Upper lobe of right lung (tissue), 1 donor: ENCODE measurements around the gene ARSA. TPM values are rescaled to one million over a fixed set of nuclear protein-coding genes. Genes with fewer than 3 reads are reported as not detected.
A peak's percentile ranks its signal among the peaks of the same experiment; 100 is the strongest.

Source experiments
- ATAC-seq: fragments of 200-7000 bp; cut with Tn5 transposase; one replicate; pipeline ENCODE4 v1.9.1; 2020; ENCODE audit warnings: mild to moderate bottlenecking, moderate library complexity
- DNase-seq: peaks from one replicate; pipeline ENCODE4 v3.0.0-alpha.2; 2020
- H3K27ac ChIP-seq: fragments of 200-600 bp; one replicate; pipeline ENCODE4 v1.8.0; 2022
- H3K27me3 ChIP-seq: fragments of 200-600 bp; one replicate; pipeline ENCODE4 v1.8.0; 2022; ENCODE audit warnings: mild to moderate bottlenecking
- H3K36me3 ChIP-seq: fragments of 200-600 bp; one replicate; pipeline ENCODE4 v1.8.0; 2022
- H3K4me1 ChIP-seq: fragments of 200-600 bp; one replicate; pipeline ENCODE4 v1.8.0; 2022
- H3K4me3 ChIP-seq: fragments of 200-600 bp; one replicate; pipeline ENCODE4 v1.8.0; 2022; ENCODE audit warnings: mild to moderate bottlenecking
- H3K9me3 ChIP-seq: fragments of 200-600 bp; one replicate; pipeline ENCODE4 v1.8.0; 2022
- intact Hi-C: fragments of 100-400 bp; cut with DNase I; formaldehyde crosslinking; loops from one replicate; pipeline ENCODE4 v1.11.0; 2022
- long read RNA-seq: library from polyadenylated mRNA; unstranded; transcript quantifications from one replicate; pipeline ENCODE4 v2.0.0, GENCODE V29; 2021
- total RNA-seq: library from RNA; stranded (reverse); fragmentation: NEBNext Ultra II Directional; extraction: Animal tissue kit (Norgen Biotek cat#: 25700); gene quantifications from one replicate; pipeline ENCODE4 v1.2.1, GENCODE V29; 2021
- TF ChIP-seq, protein P1 (sequence below): fragments of 200-600 bp; IDR thresholded peaks from one replicate; pipeline ENCODE4 v1.8.0; 2022; ENCODE audit warnings: antibody characterized with exemption
- donor health status: DM: no; HTN: yes; CAD: no; lungs with severe emphysema.

Gene ARSA
- total RNA-seq = 46.4 TPM
- long read RNA-seq, transcript ARSA-202 (9 exons, 1,895 nt) = minor isoform, 11 of 98 reads
- long read RNA-seq, transcript ARSA-201 (8 exons, 2,050 nt) = major isoform, 41 of 98 reads
- long read RNA-seq, partial matches to known transcripts = 17 of 98 reads
- long read RNA-seq, other reads (novel, unspliced or antisense) = 24 of 98 reads

- ATAC-seq (peak; percentile 94), DNase-seq (peak; percentile 92)
- H3K36me3 ChIP-seq = no peaks in the 10 kb centered on the region
- H3K4me1 ChIP-seq = peaks cover 5% of the 10 kb centered on the region
- no peaks in the 10 kb centered on the region for H3K27me3 ChIP-seq
- H3K27ac ChIP-seq = peak within 1 kb of the TSS; percentile 79
- H3K4me3 ChIP-seq = peak within 1 kb of the TSS; percentile 65
- intact Hi-C loops = no loop called here
- no peaks in the 10 kb centered on the region for H3K9me3 ChIP-seq
- TF ChIP-seq, protein P1, sequence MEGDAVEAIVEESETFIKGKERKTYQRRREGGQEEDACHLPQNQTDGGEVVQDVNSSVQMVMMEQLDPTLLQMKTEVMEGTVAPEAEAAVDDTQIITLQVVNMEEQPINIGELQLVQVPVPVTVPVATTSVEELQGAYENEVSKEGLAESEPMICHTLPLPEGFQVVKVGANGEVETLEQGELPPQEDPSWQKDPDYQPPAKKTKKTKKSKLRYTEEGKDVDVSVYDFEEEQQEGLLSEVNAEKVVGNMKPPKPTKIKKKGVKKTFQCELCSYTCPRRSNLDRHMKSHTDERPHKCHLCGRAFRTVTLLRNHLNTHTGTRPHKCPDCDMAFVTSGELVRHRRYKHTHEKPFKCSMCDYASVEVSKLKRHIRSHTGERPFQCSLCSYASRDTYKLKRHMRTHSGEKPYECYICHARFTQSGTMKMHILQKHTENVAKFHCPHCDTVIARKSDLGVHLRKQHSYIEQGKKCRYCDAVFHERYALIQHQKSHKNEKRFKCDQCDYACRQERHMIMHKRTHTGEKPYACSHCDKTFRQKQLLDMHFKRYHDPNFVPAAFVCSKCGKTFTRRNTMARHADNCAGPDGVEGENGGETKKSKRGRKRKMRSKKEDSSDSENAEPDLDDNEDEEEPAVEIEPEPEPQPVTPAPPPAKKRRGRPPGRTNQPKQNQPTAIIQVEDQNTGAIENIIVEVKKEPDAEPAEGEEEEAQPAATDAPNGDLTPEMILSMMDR = peak; percentile 31
Observed at GRCh38 chr22:50627642-50628542, at the start of gene ARSA. ARSA (minus strand) TSS chr22:50628152; CDS start chr22:50627779, 373 bp downstream.

- Histone ChIP-seq H3K36me3 (no peaks in the 10 kb centered on the region), H3K4me1 (no peaks in the 10 kb centered on the region), H3K9me3 (no peaks in the 10 kb centered on the region), H3K27ac (no peak overlapping the region), H3K27me3 (peaks cover 16% of the 10 kb centered on the region), H3K4me3 (peak overlapping the region; percentile 51)
- TF ChIP-seq, protein P1 = no peak
- no peak for ATAC-seq
- DNase-seq = no peak
- intact Hi-C loops = no loop called here
Observed at GRCh38 chr22:50676661-50677492, 48.9 kb upstream of the ARSA start.

GRCh38 chr22:50676180-50676636, 48.3 kb upstream of the ARSA start:
- Histone ChIP-seq H3K27me3 (peaks cover 17% of the 10 kb centered on the region), H3K36me3 (no peaks in the 10 kb centered on the region), H3K9me3 (no peaks in the 10 kb centered on the region), H3K4me3 (peak overlapping the region; percentile 51), H3K27ac (no peak overlapping the region), H3K4me1 (no peaks in the 10 kb centered on the region)
- ATAC-seq = no peak
- no peak for DNase-seq
- intact Hi-C loops = no loop called here
- TF ChIP-seq, protein P1 = no peak

- ATAC-seq = no peak
- Histone ChIP-seq H3K27me3 (peaks cover 17% of the 10 kb centered on the region), H3K36me3 (no peaks in the 10 kb centered on the region), H3K27ac (no peak overlapping the region), H3K4me1 (no peaks in the 10 kb centered on the region), H3K9me3 (no peaks in the 10 kb centered on the region), H3K4me3 (peak overlapping the region; percentile 51)
- no peak for DNase-seq
- TF ChIP-seq, protein P1 = no peak
- intact Hi-C loops = no loop called here
Observed at GRCh38 chr22:50675553-50676179, 47.7 kb upstream of the ARSA start.
